Activated gamma-delta T cell treated with Interleukin-2 at 50 U/mL for 16 hours (primary cell): Measurements from ENCODE around the gene IGSF3.

Experiments used
- DNase-seq: peaks from one replicate; pipeline ENCODE4 v3.0.0-alpha.2; 2020

The IGSF3 gene

GRCh38 chr1:116667575-116668105 lies at the start of gene IGSF3:
TSS of gene IGSF3 (minus strand) at chr1:116667733. CDS start at chr1:116666326, 1,407 bp downstream.
- peak; percentile 13 for DNase-seq

GRCh38 chr1:116717318-116717717 lies 49.8 kb upstream of the IGSF3 start:
- no peak for DNase-seq

- no peak for DNase-seq
Observed at GRCh38 chr1:116716391-116716790, 48.9 kb upstream of the IGSF3 start.

DNA sequence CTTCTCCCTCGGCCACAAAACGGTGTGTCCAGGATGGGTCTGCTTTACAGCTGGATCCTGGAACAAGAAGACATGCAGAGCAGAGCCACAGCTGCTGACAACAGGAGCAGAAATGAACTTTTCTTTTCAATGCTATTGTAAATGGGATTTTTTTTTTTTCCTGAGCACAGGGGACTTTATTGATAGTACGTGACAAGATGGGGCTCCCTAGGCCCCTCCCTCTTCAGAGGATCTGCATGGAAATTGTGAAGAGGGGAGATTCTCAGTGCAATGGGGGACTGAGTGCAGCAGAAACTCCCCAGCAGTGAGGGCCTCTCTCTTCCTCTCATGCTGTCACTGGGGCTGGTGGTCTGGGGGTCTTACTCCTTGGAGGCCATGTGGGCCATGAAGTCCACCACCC lies 45.9 kb upstream of the IGSF3 start:
- no peak for DNase-seq

GRCh38 chr1:116712510-116712909 lies 45.0 kb upstream of the IGSF3 start:
- no peak for DNase-seq

- DNase-seq: no peak
Observed at GRCh38 chr1:116711263-116711840, 43.8 kb upstream of the IGSF3 start.

- DNase-seq: no peak
Observed at GRCh38 chr1:116710420-116711262, 43.1 kb upstream of the IGSF3 start.

- no peak for DNase-seq
Observed at GRCh38 chr1:116709666-116710167, 42.2 kb upstream of the IGSF3 start.

- DNase-seq: no peak
Observed at GRCh38 chr1:116708255-116708900, 40.8 kb upstream of the IGSF3 start.

GRCh38 chr1:116706841-116707240 lies 39.3 kb upstream of the IGSF3 start:
- DNase-seq: no peak

- DNase-seq: no peak
Observed at GRCh38 chr1:116706123-116706522, 38.6 kb upstream of the IGSF3 start.

- no peak for DNase-seq
Observed at GRCh38 chr1:116704278-116704677, 36.7 kb upstream of the IGSF3 start.

GRCh38 chr1:116699605-116700004 lies 32.1 kb upstream of the IGSF3 start:
- no peak for DNase-seq

DNA sequence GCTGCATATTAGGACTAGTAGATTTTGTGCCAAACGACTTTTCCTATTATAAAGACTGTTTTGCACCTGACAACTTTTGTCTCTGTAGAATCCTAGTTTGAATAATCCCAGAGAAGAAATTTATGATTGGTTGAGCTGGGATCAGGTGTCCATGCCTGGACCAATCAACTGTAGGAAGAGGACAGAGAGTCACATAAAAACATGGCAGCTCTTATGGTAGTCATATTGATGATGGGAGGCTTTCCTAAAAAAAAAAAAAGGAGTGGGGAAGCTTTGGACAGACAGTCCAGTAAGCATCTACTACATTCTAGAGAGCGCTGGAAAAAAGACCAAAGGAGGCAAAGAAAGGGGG lies 30.7 kb upstream of the IGSF3 start:
- DNase-seq: no peak

GRCh38 chr1:116697548-116698243 lies 30.2 kb upstream of the IGSF3 start:
- DNase-seq: no peak

- no peak for DNase-seq
Observed at GRCh38 chr1:116694524-116694923, 27.0 kb upstream of the IGSF3 start.

- no peak for DNase-seq
Observed at GRCh38 chr1:116693759-116694480, 26.4 kb upstream of the IGSF3 start.

DNA sequence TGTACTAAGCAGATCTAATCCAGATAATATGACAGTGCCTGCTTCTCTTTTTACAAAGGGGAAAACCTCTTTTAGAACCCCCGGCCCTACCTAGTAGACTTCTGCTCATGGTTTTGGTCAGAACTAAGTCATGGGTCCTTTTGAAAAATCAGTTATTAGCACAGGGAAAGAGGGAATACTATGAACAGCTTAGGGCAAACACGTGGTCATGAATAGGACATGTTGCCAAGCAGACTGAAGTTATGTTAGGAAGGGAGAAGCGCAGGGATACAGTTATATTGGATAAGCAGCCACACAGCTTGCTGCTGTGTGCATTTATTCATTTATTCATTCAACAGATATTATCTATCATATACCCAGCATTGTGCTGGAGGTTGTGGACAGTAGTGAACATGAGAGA lies 25.3 kb upstream of the IGSF3 start:
- DNase-seq: no peak

DNA sequence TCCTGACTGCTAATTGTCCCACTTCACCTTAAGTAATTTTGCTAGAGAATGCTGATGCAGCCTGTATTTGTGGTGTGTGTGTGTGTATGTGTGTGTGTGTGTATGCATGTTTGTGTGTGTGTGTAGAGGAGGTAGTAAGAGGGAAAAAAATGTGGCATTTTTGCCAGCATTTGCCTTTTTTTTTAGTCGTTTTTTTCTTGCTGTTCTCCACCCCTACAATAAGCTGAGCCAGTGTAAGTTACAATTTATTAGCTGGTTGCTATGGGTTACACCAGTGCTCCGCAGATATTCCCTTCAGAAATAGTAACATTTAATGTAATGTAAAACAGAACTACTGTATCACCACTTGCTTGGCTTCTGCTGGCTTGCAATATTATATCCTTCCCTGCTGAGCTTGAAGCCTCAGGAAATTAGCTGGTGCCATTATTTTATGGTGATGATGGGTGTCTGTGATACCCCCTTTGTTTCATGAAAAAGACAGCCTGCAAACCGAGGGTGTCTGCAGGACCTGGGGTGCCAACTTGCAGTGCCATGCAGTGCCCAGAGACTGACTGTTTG lies 23.4 kb upstream of the IGSF3 start:
- no peak for DNase-seq

DNA sequence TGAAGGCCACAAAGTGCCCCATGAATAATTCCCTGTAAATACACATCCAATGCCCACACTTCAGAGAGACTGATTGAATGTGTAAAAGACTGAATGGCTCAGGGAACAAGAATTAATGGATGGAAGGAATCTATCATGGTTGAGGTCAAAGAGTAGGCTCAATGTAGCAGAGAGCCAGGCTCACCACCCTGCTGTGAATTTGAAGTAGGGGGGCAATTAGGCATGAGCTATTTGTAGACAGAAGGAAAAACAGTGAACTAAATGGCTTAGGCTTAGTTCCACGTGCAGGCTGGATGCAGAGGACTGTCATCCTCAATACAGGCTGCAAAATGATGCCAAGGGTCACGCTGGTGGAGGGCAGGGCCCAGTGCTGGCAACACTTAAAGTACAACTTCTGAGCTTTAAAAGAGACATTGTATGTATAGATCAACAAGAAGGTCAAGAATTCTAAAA lies 22.9 kb upstream of the IGSF3 start:
- DNase-seq: no peak

DNA sequence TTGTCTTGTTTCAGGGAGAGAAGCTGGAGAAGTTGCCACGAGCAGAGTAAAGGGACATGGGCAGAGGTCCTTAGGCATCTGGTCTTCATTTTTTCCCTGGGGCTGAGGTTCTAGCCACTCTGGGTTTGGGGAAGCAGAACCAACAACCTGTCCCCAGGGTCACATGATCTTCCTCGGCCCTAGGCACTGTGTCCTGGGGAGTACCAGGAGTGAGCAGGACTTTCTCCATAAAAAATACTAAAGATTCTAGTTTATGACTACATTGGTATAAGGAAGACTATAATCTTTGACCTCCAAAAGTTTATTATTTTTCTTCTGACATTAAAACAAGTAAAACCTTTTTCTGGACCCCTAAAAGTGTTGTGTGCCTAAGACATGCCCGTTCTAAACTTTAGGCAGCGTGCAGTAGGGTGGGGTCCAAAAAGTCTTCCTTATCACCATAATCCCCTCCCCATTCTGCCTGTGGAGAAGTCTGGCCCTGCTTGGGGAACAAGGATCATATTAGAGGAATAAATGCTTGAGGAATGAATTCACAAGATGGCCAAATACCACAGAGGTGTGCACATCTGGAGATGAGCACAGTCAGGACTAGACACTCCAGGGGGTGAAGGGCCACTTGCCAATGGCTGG lies 19.3 kb upstream of the IGSF3 start:
- DNase-seq: no peak
